H1 (cell line): ENCODE results near the gene MBLAC1. TPM values are rescaled to one million over a fixed set of nuclear protein-coding genes. Genes with fewer than 3 reads are reported as not detected.

Experiments
- BCL11A ChIP-seq, 2 experiments: IDR thresholded peaks; one replicate each; pipeline ENCODE4 v1.6.1; 2011; ENCODE audit warnings: low read depth in 2 of 2, low read length in 2 of 2, mild to moderate bottlenecking in 2 of 2
- CEBPB ChIP-seq: IDR thresholded peaks from 2 replicates; pipeline ENCODE4 v1.6.1; 2012; ENCODE audit warnings: low read depth, low read length
- CHD7 ChIP-seq: fragments of 300-600 bp; sonication (generic); IDR thresholded peaks from 2 replicates; pipeline ENCODE4 v1.7.1; 2012; ENCODE audit warnings: low read length, moderate library complexity, mild to moderate bottlenecking, inconsistent platforms; ENCODE audit not compliant: insufficient replicate concordance
- NRF1 ChIP-seq: IDR thresholded peaks from 2 replicates; pipeline ENCODE4 v1.6.1; 2011; ENCODE audit warnings: mild to moderate bottlenecking, low read depth, low read length, improper control_type of control experiment
- RBBP5 ChIP-seq: IDR thresholded peaks from 2 replicates; pipeline ENCODE4 v1.7.1; 2012; ENCODE audit warnings: low read depth, mild to moderate bottlenecking, inconsistent platforms, low read length, moderate library complexity, borderline replicate concordance
- RFX5 ChIP-seq: IDR thresholded peaks from 2 replicates; pipeline ENCODE4 v1.6.1; 2011; ENCODE audit warnings: low read depth, low read length, improper control_type of control experiment, borderline replicate concordance
- RNF2 ChIP-seq: fragments of 200-900, 300-1000 bp; sonication (generic); IDR thresholded peaks from 2 replicates; pipeline ENCODE4 v1.7.1; 2016; ENCODE audit warnings: borderline replicate concordance, low read depth, mild to moderate bottlenecking, antibody characterized with exemption, low read length; ENCODE audit not compliant: poor library complexity, severe bottlenecking; ENCODE audit errors: missing control alignments
- SIN3A ChIP-seq, 2 experiments: IDR thresholded peaks in 1 of 2; conservative IDR thresholded peaks in 1 of 2; 2 replicates each; pipeline ENCODE4 v1.6.1; 2011 to 2012; ENCODE audit warnings: low read length in 2 of 2, improper control_type of control experiment in 1 of 2, low read depth in 1 of 2, mild to moderate bottlenecking in 1 of 2
- SIRT6 ChIP-seq: IDR thresholded peaks from one replicate; pipeline ENCODE4 v1.7.1; 2012; ENCODE audit warnings: low read length, inconsistent platforms
- SP2 ChIP-seq: IDR thresholded peaks from 2 replicates; pipeline ENCODE4 v1.6.1; 2012; ENCODE audit warnings: mild to moderate bottlenecking, low read length, inconsistent platforms
- polyA plus RNA-seq, 7 experiments: library from polyadenylated mRNA; depleted of rRNA in 3 of 7; stranded (reverse) in 5 of 7; unstranded in 2 of 7; fragments of >200 nt in 5 of 7; fragments of 200-250 nt in 2 of 7; gene quantifications; 1 replicate in 5 of 7; 2 replicates in 1 of 7; 4 replicates in 1 of 7; pipeline versions ENCODE4 v1.2.1 to v1.2.3, GENCODE V29; 2011 to 2013; ENCODE audit warnings: missing spikeins in 2 of 7, mixed read lengths in 2 of 7
- total RNA-seq: library from RNA; stranded (reverse); fragmentation: NEBNext Ultra II Directional; extraction: Animal tissue kit (Norgen Biotek cat#: 25700); gene quantifications from 2 replicates; pipeline ENCODE4 v1.2.1, GENCODE V29; 2021

MBLAC1 gene
- total and polyA plus RNA-seq, 2 of the 8 experiments (the other 6 are each of a cell fraction or from before 2014, with no cell fraction given): 1.00 to 1.7 TPM

GRCh38 chr7:100100420-100101015 is 26.2 kb upstream of the MBLAC1 start (continued):
- TF ChIP-seq CHD7 (no peak), SIN3A (conservative IDR thresholded peaks at IDR 0.05 in 1 of 2, IDR thresholded peaks at IDR 0.05 in 1 of 2; ENCODE audit: low read depth in 1 of 2, low read length in 2 of 2) (peak; percentile 81 to 94; a peak in 2 of 4 replicates), BCL11A (IDR thresholded peaks at IDR 0.05; ENCODE audit: low read depth in 2 of 2, low read length in 2 of 2) (no peak), NRF1 (peak; percentile 15; the same call in 1 of the 2 replicates), SIRT6 (no peak), SP2 (no peak), RFX5 (no peak; the same call in 1 of the 2 replicates), CEBPB (no peak), RNF2 (no peak), RBBP5 (peak; percentile 41; the same call in 1 of the 2 replicates)
